ENCODE results near the gene SGPL1.

DNA sequence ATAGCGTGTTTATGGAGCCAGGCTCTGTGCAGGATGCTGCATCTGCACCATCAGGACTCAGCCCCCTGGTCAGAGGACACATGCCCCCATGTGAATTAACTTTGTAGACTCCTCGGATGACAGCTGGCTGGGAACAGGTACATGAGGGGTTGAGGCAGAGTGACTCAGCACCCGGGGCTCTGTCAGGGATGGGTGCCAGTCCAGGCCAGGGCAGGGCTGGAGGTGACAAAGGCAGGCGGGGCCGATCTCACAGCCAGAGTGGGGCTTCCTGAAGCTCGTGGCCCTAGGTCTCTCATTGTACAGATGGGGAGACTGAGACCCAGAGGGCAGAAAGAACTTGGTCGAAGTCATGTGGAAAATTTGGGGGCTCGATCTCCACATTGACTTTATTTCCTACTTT, 107.9 kb downstream of the SGPL1 start:
- TF ChIP-seq, protein P1, sequence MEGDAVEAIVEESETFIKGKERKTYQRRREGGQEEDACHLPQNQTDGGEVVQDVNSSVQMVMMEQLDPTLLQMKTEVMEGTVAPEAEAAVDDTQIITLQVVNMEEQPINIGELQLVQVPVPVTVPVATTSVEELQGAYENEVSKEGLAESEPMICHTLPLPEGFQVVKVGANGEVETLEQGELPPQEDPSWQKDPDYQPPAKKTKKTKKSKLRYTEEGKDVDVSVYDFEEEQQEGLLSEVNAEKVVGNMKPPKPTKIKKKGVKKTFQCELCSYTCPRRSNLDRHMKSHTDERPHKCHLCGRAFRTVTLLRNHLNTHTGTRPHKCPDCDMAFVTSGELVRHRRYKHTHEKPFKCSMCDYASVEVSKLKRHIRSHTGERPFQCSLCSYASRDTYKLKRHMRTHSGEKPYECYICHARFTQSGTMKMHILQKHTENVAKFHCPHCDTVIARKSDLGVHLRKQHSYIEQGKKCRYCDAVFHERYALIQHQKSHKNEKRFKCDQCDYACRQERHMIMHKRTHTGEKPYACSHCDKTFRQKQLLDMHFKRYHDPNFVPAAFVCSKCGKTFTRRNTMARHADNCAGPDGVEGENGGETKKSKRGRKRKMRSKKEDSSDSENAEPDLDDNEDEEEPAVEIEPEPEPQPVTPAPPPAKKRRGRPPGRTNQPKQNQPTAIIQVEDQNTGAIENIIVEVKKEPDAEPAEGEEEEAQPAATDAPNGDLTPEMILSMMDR (conservative IDR thresholded peaks at IDR 0.05 in 1 of 2, IDR thresholded peaks at IDR 0.05 in 1 of 2; ENCODE audit: extremely low read depth in 1 of 2, insufficient read depth in 1 of 2, low read depth in 1 of 2, low read length in 2 of 2), result no peak
- TF ChIP-seq EZH2 (IDR thresholded peaks at IDR 0.05; ENCODE audit: borderline replicate concordance, low read length), result no peak
